Measurements from ENCODE around the gene TRHDE.
"Not testable (repeated sequence)": the region's sequence is repeated elsewhere in the genome, so short reads cannot be mapped to it uniquely, and the experiment has no call there.

TRHDE gene

DNA sequence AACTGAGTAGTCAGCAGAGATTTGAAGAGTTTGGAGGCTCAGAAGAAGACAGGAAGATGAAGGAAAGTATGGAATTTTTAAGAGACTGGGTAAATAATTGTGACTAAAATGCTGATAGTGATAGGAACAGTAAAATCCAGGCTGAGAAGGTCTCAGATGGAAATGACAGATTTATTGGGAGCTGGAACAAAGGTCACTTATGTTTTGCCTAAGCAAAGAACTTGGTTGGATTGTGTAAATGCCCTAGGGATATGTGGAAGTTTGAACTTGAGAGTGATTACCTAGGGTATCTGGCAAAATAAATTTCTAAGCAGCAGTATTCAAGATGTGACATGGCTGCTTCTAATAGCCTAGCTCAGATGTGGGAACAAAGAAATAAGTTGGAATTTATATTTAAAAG lies 180.9 kb downstream of the TRHDE start:
- DNase-seq, result no peak

DNA sequence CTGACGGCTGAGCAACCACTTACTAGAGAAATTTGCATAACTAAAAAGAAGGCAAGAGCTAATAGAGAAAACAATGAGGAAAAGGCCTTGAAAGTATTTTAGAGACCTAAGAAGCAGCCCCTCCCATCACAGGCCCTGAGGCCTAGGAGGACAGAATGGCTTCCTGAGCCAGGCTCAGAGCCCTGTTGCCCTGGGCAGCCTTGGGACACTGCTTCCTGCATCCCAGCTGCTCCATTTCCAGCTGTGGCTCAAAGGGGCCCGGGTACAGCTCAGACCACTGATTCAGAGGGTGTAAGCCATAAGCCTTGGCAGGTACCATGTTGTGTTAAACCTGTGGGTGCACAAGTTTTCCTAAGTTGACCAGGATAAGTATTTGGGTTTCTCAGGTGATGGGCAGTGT lies 181.4 kb downstream of the TRHDE start:
- no peak for DNase-seq

DNA sequence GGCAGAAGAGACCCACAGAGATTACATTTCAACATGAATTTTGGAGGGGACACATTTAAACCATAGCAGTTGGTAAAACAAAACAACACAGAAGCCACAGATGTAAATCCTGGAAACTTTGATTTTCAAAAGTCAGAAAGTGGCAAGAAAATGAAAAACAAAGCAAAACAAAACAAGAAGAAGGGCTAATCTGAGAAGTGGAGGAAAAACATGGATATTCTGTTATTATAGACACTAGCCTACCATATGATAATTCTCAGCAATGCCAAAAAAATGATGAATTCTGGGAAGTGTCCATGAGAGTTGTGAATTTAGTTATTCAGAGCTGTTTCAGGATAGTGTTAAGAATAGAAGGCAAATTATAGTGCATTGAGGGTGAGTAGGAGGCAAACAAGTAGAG lies 192.3 kb downstream of the TRHDE start:
- DNase-seq, result no peak

GRCh38 chr12:72465155-72465554 lies 193.0 kb downstream of the TRHDE start:
- DNase-seq, result no peak

GRCh38 chr12:72465940-72466630 lies 193.9 kb downstream of the TRHDE start:
- no peak for DNase-seq

GRCh38 chr12:72467985-72468384 lies 195.8 kb downstream of the TRHDE start:
- DNase-seq, result no peak

GRCh38 chr12:72468505-72468904 lies 196.3 kb downstream of the TRHDE start:
- DNase-seq, result no peak

DNA sequence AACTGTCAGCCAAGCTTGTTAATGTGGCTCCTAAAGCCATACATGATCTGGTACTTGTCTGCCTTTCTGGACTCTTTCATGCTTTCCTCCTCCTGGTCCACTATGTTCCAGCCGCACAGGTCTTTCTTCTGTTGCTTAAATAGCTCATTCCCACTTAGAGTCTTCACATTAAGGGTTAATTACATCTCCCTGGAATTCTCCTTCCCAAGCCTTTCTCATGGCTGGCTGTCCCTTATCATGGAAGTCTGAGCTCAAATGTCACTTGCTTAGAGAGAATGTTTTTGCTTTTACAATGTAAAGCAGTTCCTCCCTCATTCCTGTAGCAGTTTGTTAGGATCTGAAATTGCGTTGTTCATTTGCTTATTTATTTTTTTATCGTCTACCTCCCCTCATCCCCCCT lies 199.6 kb downstream of the TRHDE start:
- DNase-seq, result no peak

DNA sequence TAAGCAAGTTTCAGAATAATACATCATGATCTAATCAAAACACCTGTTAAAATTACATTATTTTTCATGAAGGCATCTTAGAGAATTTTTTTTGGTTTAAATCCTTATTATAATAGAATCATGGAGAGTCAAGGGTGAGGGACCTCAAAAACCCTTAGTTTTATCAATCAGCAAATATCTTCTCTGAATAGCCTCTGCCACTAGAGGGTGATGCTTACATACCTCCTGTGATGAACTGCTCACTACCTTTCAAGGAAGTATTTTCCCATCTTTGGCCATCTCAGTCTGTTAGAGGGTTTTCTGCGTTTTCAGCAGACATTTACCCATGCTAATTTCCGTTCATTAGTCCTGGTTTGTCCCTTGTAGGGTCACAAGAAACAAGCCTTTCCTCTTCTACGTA lies 200.2 kb downstream of the TRHDE start:
- no peak for DNase-seq

GRCh38 chr12:72476301-72476700 lies 204.1 kb downstream of the TRHDE start:
- no peak for DNase-seq

DNA sequence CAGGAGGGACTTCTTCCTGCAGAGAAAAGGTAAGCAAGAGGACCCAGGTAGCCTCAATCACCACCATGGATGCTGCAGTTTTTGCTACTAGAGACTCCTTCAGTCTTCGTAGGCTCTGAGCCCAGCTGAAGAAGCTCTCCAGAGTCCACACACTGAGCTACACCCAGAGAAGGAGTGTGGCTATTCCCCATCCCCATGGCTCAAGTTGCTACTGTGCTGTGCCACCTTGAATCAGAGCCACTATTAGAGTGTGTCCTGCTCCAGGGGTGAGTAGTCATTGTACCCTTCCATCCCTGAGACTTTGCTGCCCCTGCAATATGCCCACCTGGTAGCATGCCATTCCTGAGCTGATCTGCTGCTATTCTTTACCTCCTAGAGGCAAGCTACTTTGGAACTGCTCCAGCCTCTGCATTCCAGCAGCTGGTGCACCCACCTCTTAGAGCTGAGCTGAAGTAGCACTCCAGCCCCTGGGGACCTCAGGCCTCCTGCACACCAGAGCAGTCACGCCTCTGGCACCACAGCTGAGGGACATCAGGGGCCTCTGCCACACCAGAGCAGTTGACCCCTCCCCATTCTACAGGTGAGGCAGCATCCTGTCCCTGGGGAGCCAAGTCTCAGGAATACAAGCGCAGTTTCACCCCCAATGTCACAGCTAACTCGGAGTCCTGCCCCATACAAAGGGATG lies 213.0 kb downstream of the TRHDE start:
- DNase-seq, result no peak

DNA sequence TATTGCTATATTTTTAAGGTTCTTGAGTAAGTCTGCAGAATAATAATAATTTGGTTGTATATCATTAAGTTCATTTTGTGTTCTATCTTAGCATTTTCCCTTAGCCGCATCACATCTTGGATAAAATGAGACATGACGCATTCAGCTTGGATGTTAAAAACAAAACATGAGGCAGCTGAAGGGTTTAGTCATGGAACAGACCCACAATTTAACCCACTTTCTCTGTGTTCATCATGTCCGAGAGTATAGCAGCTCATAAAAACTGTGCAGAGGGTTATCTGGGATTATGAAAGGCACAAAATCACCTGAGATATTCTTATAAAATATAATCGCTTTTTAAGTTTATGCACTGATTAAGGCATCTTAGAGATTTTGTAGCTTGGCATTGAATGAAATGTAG lies 219.3 kb downstream of the TRHDE start:
- DNase-seq, result no peak

DNA sequence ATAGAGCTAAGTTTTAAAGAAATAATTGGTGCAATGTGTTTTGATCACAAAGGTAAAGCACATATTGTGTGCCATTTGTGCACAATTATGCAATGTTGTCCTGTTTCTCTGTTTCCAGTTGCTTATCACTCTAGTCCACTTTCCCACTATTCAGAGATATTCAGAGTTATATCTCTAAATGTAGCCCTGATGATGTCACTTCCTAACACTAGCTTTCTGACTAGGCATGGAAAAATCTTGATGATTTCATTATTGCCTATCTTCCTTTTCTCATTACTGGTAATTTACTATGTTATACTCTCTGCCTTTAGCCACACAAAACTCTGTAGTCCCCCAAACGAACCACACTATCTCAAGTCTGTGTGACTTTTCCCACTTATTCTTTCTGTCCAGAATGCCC lies 221.2 kb downstream of the TRHDE start:
- DNase-seq, result no peak

GRCh38 chr12:72498354-72498753 lies 226.2 kb downstream of the TRHDE start:
- no peak for DNase-seq

DNA sequence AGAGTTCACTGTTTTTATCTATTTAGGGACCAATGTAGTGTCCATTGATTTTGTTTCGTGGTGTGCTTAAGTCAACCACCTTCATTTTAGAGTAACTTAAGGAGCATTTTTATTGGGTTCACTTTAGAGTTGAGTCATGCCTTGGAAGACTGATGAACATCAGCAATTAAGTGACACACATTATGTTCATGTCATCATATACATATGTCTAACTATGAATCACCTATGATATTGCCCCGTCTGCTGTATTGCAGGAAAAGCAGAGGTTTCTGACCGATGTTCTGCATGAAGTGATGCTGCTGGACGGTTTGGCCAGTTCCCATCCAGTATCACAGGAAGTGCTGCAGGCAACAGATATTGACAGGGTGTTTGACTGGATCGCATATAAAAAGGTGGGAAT lies 227.1 kb downstream of the TRHDE start:
- no peak for DNase-seq

GRCh38 chr12:72502546-72502945 lies 230.4 kb downstream of the TRHDE start:
- no peak for DNase-seq

GRCh38 chr12:72505227-72505626 lies 233.1 kb downstream of the TRHDE start:
- DNase-seq, result no peak

DNA sequence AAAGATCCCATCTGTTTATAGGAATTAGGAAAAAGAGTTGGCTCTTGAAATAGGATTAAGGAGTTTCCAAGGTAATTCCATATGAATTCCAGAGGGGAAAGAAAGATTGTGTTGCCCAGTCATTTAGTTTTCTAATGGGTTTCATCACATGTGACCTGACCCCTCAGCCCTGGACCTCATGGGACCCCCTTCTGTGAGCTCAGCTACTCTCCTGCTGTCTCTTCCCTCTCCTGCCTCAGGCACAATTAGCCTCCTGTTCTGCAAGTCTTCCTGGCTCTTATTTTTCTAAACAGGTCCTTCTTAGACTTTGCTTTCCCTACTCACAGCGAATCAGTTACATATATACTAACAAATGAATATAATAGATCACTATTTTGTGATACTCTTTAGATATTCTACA lies 237.7 kb downstream of the TRHDE start:
- DNase-seq, result no peak

DNA sequence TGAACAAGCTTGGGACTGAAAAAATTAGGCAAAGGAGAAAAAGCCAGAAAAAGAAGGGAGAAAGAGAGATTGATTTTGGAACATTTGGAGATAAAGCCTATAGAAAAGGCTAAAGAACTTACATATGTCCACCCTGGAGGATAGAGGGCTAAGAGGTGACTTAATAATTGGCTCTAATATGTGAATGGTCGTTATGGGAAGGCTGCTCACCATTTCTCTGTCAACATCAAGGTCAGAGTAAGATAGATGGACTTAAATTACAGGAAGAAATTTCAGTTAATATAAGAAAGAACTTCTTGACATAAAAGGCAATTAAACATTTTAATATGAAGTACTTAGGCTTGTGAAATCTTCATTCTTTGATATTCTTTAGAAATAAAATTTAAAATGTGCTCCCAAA lies 238.6 kb downstream of the TRHDE start:
- no peak for DNase-seq

- DNase-seq, result no peak
Observed at GRCh38 chr12:72511498-72511897, 239.3 kb downstream of the TRHDE start.

DNA sequence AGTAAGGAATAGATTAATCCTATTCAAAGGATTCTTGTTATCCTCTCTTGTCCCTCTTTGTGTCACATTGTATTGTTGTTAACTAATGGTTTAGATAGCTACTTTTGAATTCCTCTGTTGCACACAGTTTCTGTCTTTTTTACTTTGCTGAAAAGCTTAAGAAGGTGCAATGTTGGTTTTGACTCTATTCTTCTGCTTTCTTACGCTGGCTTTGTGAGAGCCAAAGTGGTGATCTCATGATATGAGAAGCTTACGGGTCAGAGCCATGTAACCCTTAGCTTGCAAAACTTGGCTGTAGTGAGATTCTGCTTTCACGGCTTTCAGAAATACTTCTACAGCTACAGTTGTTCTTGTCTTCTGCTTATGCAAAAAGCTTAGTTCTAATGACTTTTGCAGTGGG lies 239.7 kb downstream of the TRHDE start:
- DNase-seq, result no peak

DNA sequence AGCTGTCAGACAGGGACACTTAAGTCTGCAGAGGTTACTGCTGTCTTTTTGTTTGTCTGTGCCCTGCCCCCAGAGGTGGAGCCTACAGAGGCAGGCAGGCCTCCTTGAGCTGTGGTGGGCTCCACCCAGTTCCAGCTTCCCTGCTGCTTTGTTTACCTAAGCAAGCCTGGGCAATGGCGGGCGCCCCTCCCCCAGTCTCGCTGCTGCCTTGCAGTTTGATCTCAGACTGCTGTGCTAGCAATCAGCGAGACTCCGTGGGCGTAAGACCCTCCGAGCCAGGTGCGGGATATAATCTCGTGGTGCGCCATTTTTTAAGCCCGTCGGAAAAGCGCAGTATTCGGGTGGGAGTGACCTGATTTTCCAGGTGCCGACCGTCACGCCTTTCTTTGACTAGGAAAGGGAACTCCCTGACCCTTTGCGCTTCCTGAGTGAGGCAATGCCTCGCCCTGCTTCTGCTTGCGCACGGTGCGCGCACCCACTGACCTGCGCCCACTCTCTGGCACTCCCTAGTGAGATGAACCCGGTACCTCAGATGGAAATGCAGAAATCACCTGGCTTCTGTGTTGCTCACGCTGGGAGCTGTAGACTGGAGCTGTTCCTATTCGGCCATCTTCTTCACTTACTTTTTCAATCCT lies 248.0 kb downstream of the TRHDE start:
- not testable (repeated sequence) for DNase-seq

- no peak for DNase-seq
Observed at GRCh38 chr12:72521326-72521725, 249.2 kb downstream of the TRHDE start.

DNA sequence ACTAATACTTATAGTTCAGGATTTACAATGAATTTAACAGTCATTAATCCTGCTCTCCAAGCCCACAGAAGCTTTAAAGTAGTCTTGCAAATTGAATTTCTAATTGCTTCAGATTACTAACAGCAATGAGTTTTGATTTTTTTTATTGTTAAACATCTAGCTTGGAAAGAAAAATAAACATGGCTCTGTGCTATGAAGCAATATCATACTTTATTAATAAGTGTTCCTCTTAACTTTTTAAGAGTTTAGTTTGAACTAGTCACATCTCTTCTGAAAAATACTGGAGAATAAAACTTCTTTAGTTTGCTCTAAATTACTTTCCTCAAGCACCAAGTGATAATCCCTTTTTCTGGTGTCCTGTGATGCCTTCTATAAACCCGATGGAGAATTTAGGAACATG lies 250.2 kb downstream of the TRHDE start:
- DNase-seq, result no peak
